Measurements from ENCODE around the gene PSMD5. TPM values are rescaled to one million over a fixed set of nuclear protein-coding genes. Genes with fewer than 3 reads are reported as not detected.

The PSMD5 gene
- polyA plus RNA-seq, 1 donor (not counting 4 experiments of a cell fraction or from before 2014, with no cell fraction given), result 55.2 TPM

GRCh38 chr9:120774719-120775118 is 68.0 kb downstream of the PSMD5 start:
- no peak overlapping the region for H2AFZ ChIP-seq (ENCODE audit: control insufficient read depth, low read length)
- TF ChIP-seq CTCF (optimal IDR thresholded peaks at IDR 0.05 in 1 of 3, IDR thresholded peaks at IDR 0.05 in 1 of 3, conservative IDR thresholded peaks at IDR 0.05 in 1 of 3; ENCODE audit: extremely low read depth in 1 of 3, insufficient read depth in 2 of 3, low read length in 3 of 3) (no peak), EZH2 (IDR thresholded peaks at IDR 0.05; ENCODE audit: low read length) (no peak)
- H4K20me1 ChIP-seq (ENCODE audit: control insufficient read depth, extremely low read depth, insufficient read depth, low read length), result no peaks in the 10 kb centered on the region
- H3K79me2 ChIP-seq (ENCODE audit: control insufficient read depth, insufficient read depth, low read length), result peaks cover 17% of the 10 kb centered on the region
- H3K27me3 ChIP-seq (ENCODE audit: control insufficient read depth, extremely low read depth, insufficient read depth, low read length), result no peaks in the 10 kb centered on the region
- no peak for FAIRE-seq
- no peaks in the 10 kb centered on the region for H3K9me3 ChIP-seq (ENCODE audit: control insufficient read depth, low read depth, low read length)
- H3K36me3 ChIP-seq (ENCODE audit: control insufficient read depth in 2 of 2, extremely low read depth in 1 of 2, insufficient read depth in 2 of 2, low read length in 2 of 2), result peaks cover 8 to 26% of the 10 kb centered on the region in 2 experiments
- peaks cover 33% of the 10 kb centered on the region for H3K4me1 ChIP-seq (ENCODE audit: control insufficient read depth, extremely low read depth, insufficient read depth, low read length)
- no peak overlapping the region for H3K4me3 ChIP-seq (ENCODE audit: control insufficient read depth in 2 of 3, extremely low read depth in 1 of 3, insufficient read depth in 2 of 3, low read depth in 1 of 3, low read length in 3 of 3)
- no peaks in the 10 kb centered on the region for H3K9me1 ChIP-seq (ENCODE audit: control insufficient read depth, extremely low read depth, insufficient read depth, low read length)
- DNase-seq (ENCODE audit: low read depth, low spot score), result no peak
- H3K9ac ChIP-seq (ENCODE audit: control insufficient read depth, extremely low read depth, insufficient read depth, low read length), result no peak overlapping the region
- H3K27ac ChIP-seq (ENCODE audit: control insufficient read depth, insufficient read depth, low read length), result no peak overlapping the region
- dilution Hi-C loops (cut with MboI; ENCODE audit: extremely low pct_ligation_motif_present, low sequenced_read_pairs), result no loop called here
- H3K4me2 ChIP-seq (ENCODE audit: control insufficient read depth, extremely low read depth, insufficient read depth, low read depth, low read length), result no peak overlapping the region

DNA sequence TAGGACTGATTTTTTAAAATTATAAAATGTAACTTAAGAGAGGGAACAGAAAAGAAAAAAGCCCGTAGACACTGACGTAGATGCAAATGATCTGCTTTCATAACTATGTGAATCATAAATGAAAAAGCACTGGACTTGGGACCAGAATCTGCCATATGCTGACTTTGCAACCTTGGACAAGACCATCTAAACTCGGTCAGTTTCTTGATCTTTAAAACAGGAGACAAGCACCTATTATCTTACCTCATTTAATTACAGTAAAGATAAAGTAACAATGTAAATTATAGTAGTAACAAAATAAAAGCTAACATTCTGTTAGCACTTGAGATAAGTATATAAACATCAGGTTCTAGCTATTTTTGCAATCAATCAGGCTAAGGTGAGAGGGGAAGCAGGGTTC is 69.5 kb downstream of the PSMD5 start:
- FAIRE-seq (no peak), DNase-seq (ENCODE audit: low read depth, low spot score) (no peak)
- H3K27me3 ChIP-seq (ENCODE audit: control insufficient read depth, extremely low read depth, insufficient read depth, low read length), result no peaks in the 10 kb centered on the region
- H4K20me1 ChIP-seq (ENCODE audit: control insufficient read depth, extremely low read depth, insufficient read depth, low read length), result no peaks in the 10 kb centered on the region
- TF ChIP-seq EZH2 (IDR thresholded peaks at IDR 0.05; ENCODE audit: low read length) (no peak), CTCF (optimal IDR thresholded peaks at IDR 0.05 in 1 of 3, IDR thresholded peaks at IDR 0.05 in 1 of 3, conservative IDR thresholded peaks at IDR 0.05 in 1 of 3; ENCODE audit: extremely low read depth in 1 of 3, insufficient read depth in 2 of 3, low read length in 3 of 3) (no peak)
- H3K27ac ChIP-seq (ENCODE audit: control insufficient read depth, insufficient read depth, low read length), result no peak overlapping the region
- H2AFZ ChIP-seq (ENCODE audit: control insufficient read depth, low read length), result no peak overlapping the region
- dilution Hi-C loops (cut with MboI; ENCODE audit: extremely low pct_ligation_motif_present, low sequenced_read_pairs), result no loop called here
- H3K36me3 ChIP-seq (ENCODE audit: control insufficient read depth in 2 of 2, extremely low read depth in 1 of 2, insufficient read depth in 2 of 2, low read length in 2 of 2), result peaks cover 8 to 26% of the 10 kb centered on the region in 2 experiments
- no peak overlapping the region for H3K9ac ChIP-seq (ENCODE audit: control insufficient read depth, extremely low read depth, insufficient read depth, low read length)
- no peaks in the 10 kb centered on the region for H3K9me3 ChIP-seq (ENCODE audit: control insufficient read depth, low read depth, low read length)
- H3K9me1 ChIP-seq (ENCODE audit: control insufficient read depth, extremely low read depth, insufficient read depth, low read length), result no peaks in the 10 kb centered on the region
- H3K4me3 ChIP-seq (ENCODE audit: control insufficient read depth in 2 of 3, extremely low read depth in 1 of 3, insufficient read depth in 2 of 3, low read depth in 1 of 3, low read length in 3 of 3), result no peak overlapping the region
- peaks cover 27% of the 10 kb centered on the region for H3K4me1 ChIP-seq (ENCODE audit: control insufficient read depth, extremely low read depth, insufficient read depth, low read length)
- H3K79me2 ChIP-seq (ENCODE audit: control insufficient read depth, insufficient read depth, low read length), result peaks cover 9% of the 10 kb centered on the region
- H3K4me2 ChIP-seq (ENCODE audit: control insufficient read depth, extremely low read depth, insufficient read depth, low read depth, low read length), result no peak overlapping the region
